HFF-Myc (cell line): ENCODE data around the gene IL36RN.

Experiments used
- DNase-seq: peaks from one replicate; pipeline ENCODE4 v3.0.0-alpha.2; 2011; ENCODE audit warnings: low read depth; ENCODE audit errors: extremely low read depth
- H3K4me3 ChIP-seq: replicated peaks from 2 replicates; pipeline ENCODE4 v1.5.1; 2011; ENCODE audit warnings: low read depth, mild to moderate bottlenecking, control low read depth, low read length
- TF ChIP-seq, protein P1 (sequence below): IDR thresholded peaks from 2 replicates; pipeline ENCODE4 v1.5.1; 2012; ENCODE audit warnings: mild to moderate bottlenecking, low read depth, low read length, control low read depth; ENCODE audit errors: missing control alignments

Gene IL36RN

DNA sequence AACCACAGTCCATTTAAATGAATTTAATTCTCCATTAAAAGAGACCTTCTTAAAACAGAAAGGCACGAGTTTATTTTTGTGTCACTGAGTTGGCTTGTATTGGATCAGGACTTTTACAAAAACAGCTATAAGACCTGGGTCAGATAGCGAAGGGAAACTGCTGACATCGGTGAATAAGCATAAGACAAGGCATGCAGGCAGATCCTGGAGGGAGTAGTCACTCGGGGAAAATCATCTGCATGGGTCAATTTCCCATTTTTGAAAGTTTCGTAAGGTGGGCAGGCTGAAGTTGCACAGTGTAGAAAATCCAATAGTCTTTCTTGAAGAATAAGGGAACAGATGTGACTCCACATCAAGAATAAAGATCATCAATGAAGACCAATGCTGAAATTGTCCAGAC is 19.3 kb upstream of the IL36RN start:
- no peak for DNase-seq
- no peak overlapping the region for H3K4me3 ChIP-seq
- TF ChIP-seq, protein P1, sequence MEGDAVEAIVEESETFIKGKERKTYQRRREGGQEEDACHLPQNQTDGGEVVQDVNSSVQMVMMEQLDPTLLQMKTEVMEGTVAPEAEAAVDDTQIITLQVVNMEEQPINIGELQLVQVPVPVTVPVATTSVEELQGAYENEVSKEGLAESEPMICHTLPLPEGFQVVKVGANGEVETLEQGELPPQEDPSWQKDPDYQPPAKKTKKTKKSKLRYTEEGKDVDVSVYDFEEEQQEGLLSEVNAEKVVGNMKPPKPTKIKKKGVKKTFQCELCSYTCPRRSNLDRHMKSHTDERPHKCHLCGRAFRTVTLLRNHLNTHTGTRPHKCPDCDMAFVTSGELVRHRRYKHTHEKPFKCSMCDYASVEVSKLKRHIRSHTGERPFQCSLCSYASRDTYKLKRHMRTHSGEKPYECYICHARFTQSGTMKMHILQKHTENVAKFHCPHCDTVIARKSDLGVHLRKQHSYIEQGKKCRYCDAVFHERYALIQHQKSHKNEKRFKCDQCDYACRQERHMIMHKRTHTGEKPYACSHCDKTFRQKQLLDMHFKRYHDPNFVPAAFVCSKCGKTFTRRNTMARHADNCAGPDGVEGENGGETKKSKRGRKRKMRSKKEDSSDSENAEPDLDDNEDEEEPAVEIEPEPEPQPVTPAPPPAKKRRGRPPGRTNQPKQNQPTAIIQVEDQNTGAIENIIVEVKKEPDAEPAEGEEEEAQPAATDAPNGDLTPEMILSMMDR, result no peak

DNA sequence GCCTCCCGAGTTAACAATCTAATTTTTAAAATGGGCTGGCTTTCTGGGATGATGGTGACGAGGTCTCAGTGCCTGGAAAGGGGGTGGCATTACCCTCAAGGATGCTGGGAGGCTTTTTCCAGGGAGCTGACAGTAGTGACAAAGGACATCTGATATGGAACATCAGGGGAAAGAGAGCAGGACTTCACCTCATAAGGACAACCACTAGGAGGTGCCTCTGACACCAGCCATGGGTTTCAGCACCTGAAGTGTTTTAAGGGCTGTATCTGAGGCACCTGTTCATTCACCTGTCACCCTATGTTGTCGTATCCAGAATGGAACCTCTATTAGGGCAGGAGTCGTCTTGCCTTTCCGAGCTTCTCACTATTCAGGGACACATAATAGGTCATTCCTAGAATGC is 17.1 kb upstream of the IL36RN start:
- no peak overlapping the region for H3K4me3 ChIP-seq
- DNase-seq, result no peak
- TF ChIP-seq, protein P1, result no peak

DNA sequence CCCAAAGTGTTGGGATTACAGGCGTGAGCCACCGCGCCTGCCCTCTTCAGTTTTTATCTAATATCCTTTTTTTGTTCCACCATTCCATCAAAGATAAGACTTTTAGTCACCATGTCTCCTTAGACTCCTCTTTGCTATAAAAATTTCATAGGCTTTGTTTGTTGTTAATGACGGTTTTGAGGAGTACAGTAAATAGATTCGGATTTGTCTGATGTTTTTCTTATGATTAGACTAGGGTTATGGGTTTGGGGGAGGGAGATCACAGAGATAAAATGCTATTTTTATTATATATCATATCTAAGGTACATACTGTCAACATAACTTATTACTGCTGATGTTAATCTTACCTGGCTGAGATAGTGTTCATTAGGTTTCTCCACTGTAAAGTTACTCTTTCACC is 12.5 kb upstream of the IL36RN start:
- no peak for DNase-seq
- TF ChIP-seq, protein P1, result no peak
- H3K4me3 ChIP-seq, result no peak overlapping the region

DNA sequence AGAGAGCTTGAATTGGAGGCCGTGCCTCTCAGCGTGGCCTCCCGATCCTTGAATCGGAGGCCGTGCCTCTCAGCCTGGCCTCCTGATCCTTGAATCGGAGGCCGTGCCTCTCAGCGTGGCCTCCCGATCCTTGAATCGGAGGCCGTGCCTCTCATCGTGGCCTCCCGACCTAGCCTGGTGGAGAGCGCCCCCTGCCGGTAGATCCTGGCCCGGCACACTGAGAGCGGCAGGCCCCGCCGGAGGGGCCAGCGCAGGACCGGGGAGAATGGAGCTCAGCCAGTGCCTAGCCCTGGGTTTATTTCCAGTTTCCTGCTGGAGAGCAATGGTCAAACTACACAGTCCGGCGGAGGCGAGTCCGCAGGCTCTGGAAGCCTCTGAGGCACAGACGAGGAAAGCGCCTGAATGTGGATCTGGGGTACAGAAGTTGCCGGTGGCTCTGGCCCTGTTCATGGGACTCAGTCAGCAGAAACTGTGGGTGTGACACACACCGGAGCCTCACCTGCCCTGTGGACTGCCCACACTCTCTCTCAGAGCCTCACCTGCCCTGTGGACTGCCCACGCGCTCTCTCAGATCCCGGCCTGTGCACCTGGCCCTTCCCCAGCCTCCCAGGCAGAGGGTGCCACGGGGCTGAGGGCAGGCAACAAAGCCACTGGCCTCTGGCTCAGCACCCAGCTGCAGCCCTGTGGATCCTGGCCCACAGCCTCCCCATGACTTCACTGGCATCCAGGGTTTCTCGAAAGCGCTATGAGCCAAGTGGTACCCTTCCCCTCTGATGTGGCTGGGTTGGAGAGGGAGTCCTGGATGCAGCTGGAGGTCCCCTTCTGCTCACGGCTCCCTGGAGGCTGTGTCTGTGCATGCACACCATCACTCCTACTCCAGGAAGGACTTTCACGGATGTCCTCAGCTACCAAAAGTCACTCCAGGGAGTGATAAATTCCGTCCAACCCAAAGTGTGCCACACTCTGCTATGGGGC is 7.8 kb upstream of the IL36RN start:
- no peak overlapping the region for H3K4me3 ChIP-seq
- DNase-seq, result no peak
- TF ChIP-seq, protein P1, result no peak

DNA sequence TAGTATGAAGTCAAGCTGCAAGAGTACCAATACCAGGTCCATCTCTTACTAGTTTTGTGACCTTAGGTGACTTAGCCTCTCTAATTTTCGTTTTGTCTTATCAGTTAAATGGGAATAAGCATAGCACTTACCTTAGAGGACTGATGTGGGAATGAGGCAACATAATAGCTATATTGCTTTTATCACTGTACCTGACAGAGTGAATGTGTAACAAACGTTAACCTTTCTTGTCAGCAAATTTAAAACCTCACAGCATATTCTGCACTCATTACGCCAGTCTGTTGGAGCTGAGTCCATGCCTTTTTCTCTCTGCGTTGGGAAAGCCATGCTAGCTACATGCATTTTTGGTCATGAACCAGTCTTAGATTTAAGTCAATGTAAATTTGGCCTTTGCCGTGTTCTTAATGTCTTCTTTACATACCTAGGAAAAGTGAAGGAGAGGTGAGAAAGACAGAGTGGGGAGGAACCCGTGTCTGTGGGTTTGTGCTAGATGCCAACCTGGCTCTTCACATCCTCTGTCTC is 6.5 kb upstream of the IL36RN start, which contains the start of gene IL36B:
TSS of gene IL36B (minus strand) at position 472 of the 522 bp plus-strand sequence.
- TF ChIP-seq, protein P1, result no peak
- no peak within 1 kb of the TSS for H3K4me3 ChIP-seq
- DNase-seq, result no peak

DNA sequence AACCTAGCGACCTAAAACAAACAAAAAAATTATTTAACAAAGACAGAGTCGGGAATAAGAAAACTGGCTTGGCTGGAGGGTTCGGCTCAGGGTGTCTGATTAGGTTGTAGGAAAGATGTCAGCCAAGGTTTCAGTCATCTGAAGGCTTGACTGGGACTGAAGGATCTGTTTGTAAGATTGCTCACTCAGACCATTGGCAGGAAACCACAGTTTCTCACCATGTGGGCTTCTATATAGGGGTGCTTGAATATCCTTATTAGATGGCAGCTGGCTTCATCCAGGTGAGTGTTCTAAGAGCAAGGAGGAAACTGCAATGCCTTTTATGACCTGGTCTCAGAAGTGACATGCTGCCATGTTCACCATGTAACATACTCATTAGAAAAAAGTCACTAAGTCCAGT is 5.3 kb upstream of the IL36RN start:
- no peak for DNase-seq
- TF ChIP-seq, protein P1, result no peak
- no peak overlapping the region for H3K4me3 ChIP-seq
